Inflammatory macrophage (primary cell): ENCODE results near the gene MRPL52.
A peak's percentile ranks its signal among the peaks of the same experiment; 100 is the strongest.
"Not testable (repeated sequence)": the region's sequence is repeated elsewhere in the genome, so short reads cannot be mapped to it uniquely, and the experiment has no call there.

Experiments
- DNase-seq, 2 donors: peaks; one replicate each; pipeline ENCODE4 v3.0.0-alpha.2; 2020 to 2022

Gene MRPL52

GRCh38 chr14:22811722-22812121 is 18.0 kb upstream of the MRPL52 start:
- peak; percentile 56 to 65 for DNase-seq

- no peak for DNase-seq
These were observed 16.9 kb upstream of the MRPL52 start for GRCh38 chr14:22812744-22813143.

- DNase-seq, result no peak
These were observed 16.5 kb upstream of the MRPL52 start for GRCh38 chr14:22813145-22813544.

- DNase-seq, result no peak
These were observed 15.3 kb upstream of the MRPL52 start for GRCh38 chr14:22814373-22814772.

GRCh38 chr14:22814941-22815713 is 14.6 kb upstream of the MRPL52 start, which contains the start of gene SLC7A7:
SLC7A7 (minus strand) TSS chr14:22815435; CDS start chr14:22813398, 2,037 bp downstream.
- DNase-seq, result peak; percentile 52 to 60

GRCh38 chr14:22819151-22819988 is 10.3 kb upstream of the MRPL52 start:
- DNase-seq, result peak; percentile 19 to 38

- no peak for DNase-seq
These were observed 9.0 kb upstream of the MRPL52 start for GRCh38 chr14:22820731-22821130.

GRCh38 chr14:22821193-22822015 is 8.3 kb upstream of the MRPL52 start:
- no peak for DNase-seq

- no peak for DNase-seq
These were observed 7.6 kb upstream of the MRPL52 start for GRCh38 chr14:22822016-22822570.

- peak; percentile 64 to 67 for DNase-seq
These were observed 7.1 kb upstream of the MRPL52 start for GRCh38 chr14:22822571-22823098.

- no peak for DNase-seq
These were observed 4.9 kb upstream of the MRPL52 start for GRCh38 chr14:22824711-22825359.

- DNase-seq, result not testable (repeated sequence)
These were observed 519 bp upstream of the MRPL52 start for GRCh38 chr14:22829076-22829660.

GRCh38 chr14:22830443-22831010 is 840 bp downstream of the MRPL52 start:
- no peak for DNase-seq

GRCh38 chr14:22835505-22835904 is 5.8 kb downstream of the MRPL52 start:
- no peak for DNase-seq

- peak; percentile 33 to 69 for DNase-seq
These were observed 6.8 kb downstream of the MRPL52 start, which contains the start of gene MMP14 for GRCh38 chr14:22836301-22837113. MMP14 (plus strand) TSS chr14:22836585; CDS start chr14:22836818, 233 bp downstream.

GRCh38 chr14:22837114-22837749 is 7.5 kb downstream of the MRPL52 start:
- peak; percentile 48 to 50 for DNase-seq

GRCh38 chr14:22837750-22838538 is 8.3 kb downstream of the MRPL52 start:
- peak in 1 of 2 donors; percentile 12 for DNase-seq

GRCh38 chr14:22838631-22839041 is 8.9 kb downstream of the MRPL52 start:
- peak in 1 of 2 donors; percentile 54 for DNase-seq
